GM12878 (cell line): ENCODE results near the gene SLFN5. TPM values are rescaled to one million over a fixed set of nuclear protein-coding genes. Genes with fewer than 3 reads are reported as not detected.

Experiments
- ATAC-seq: fragments of 200-7000 bp; cut with Tn5 transposase; 3 replicates; pipeline ENCODE4 v1.9.1; 2020; ENCODE audit warnings: mild to moderate bottlenecking, moderate library complexity
- BruUV-seq: library from RNA; stranded (reverse); fragments of 400-500 nt; replicated peaks from 2 replicates; lab custom pipeline; 2021; lab: Mats Ljungman, UMichigan
- CTCF ChIA-PET: fragments of 300-600 bp; sonication (Branson Sonifier 250); formaldehyde crosslinking; extraction: SDS; loops from one replicate; lab custom pipeline; 2021; ENCODE audit warnings: inconsistent platforms; lab: Yijun Ruan, JAX
- POLR2A ChIA-PET: fragments of 350-600 bp; formaldehyde crosslinking; extraction: SDS; loops from one replicate; lab custom pipeline; 2021; ENCODE audit warnings: inconsistent platforms; lab: Charles Lee
- RAD21 ChIA-PET: fragments of 300-600 bp; sonication (Branson Sonifier 250); formaldehyde crosslinking; loops from one replicate; lab custom pipeline; 2023; ENCODE audit warnings: antibody characterized with exemption; ENCODE audit not compliant: unreplicated experiment; lab: Charles Lee
- SMC1A ChIA-PET: fragments of 300-600 bp; sonication (Branson Sonifier 250); formaldehyde crosslinking; loops from one replicate; lab custom pipeline; 2023; ENCODE audit not compliant: unreplicated experiment, uncharacterized antibody; lab: Charles Lee
- DNase-seq: peaks from one replicate; pipeline ENCODE4 v3.0.0-alpha.2; 2011; ENCODE audit warnings: low read depth, low spot score
- FAIRE-seq: peaks from 3 replicates; lab custom pipeline; 2011; peaks lifted over from hg19 to GRCh38; lab: Jason Lieb, UNC
- H2AFZ ChIP-seq: 2 replicates; pipeline ENCODE4 v1.6.0; 2011; ENCODE audit warnings: low read depth, low read length, control low read depth; ENCODE audit not compliant: control insufficient read depth
- H3K27ac ChIP-seq: 2 replicates; pipeline ENCODE4 v1.5.1; 2011; ENCODE audit warnings: control low read depth; ENCODE audit not compliant: control insufficient read depth, insufficient read depth
- H3K27me3 ChIP-seq, 2 experiments: replicated peaks in 1 of 2; 2 replicates each; pipeline versions ENCODE4 v1.6.0 to v1.6.1; 2011; ENCODE audit warnings: low read length in 1 of 2; ENCODE audit not compliant: control insufficient read depth in 2 of 2, insufficient read depth in 2 of 2
- H3K36me3 ChIP-seq, 2 experiments: 2 replicates each; pipeline ENCODE4 v1.5.1; 2011; ENCODE audit warnings: low read length in 1 of 2; ENCODE audit not compliant: control insufficient read depth in 2 of 2, insufficient read depth in 2 of 2
- H3K4me1 ChIP-seq: 2 replicates; pipeline ENCODE4 v1.6.1; 2011; ENCODE audit warnings: mild to moderate bottlenecking, low read length, moderate library complexity, mixed read lengths; ENCODE audit not compliant: control insufficient read depth, insufficient read depth
- H3K4me2 ChIP-seq: 2 replicates; pipeline ENCODE4 v1.6.0; 2011; ENCODE audit warnings: control low read depth; ENCODE audit not compliant: control insufficient read depth, insufficient read depth
- H3K4me3 ChIP-seq: fragments of 200-600 bp; sonication (generic); 2 replicates; pipeline ENCODE4 v1.5.1; 2016
- H3K79me2 ChIP-seq: 2 replicates; pipeline ENCODE4 v1.6.0; 2011; ENCODE audit warnings: low read length; ENCODE audit not compliant: control insufficient read depth, insufficient read depth
- H3K9ac ChIP-seq: 2 replicates; pipeline ENCODE4 v1.8.0; 2011; ENCODE audit warnings: low read length, control low read depth, mixed read lengths; ENCODE audit not compliant: control insufficient read depth, insufficient read depth
- H3K9me3 ChIP-seq: replicated peaks from 3 replicates; pipeline ENCODE4 v1.5.1; 2011; ENCODE audit warnings: mild to moderate bottlenecking, low read length; ENCODE audit not compliant: control insufficient read depth, insufficient read depth
- H4K20me1 ChIP-seq: 2 replicates; pipeline ENCODE4 v1.6.0; 2011; ENCODE audit not compliant: control insufficient read depth, insufficient read depth
- BACH1 ChIP-seq: fragments of 450-650 bp; IDR thresholded peaks from 2 replicates; pipeline ENCODE4 v1.6.1; 2017; ENCODE audit warnings: mild to moderate bottlenecking, borderline replicate concordance
- BRCA1 ChIP-seq: IDR thresholded peaks from 2 replicates; pipeline ENCODE4 v1.6.1; 2011; ENCODE audit warnings: low read depth, low read length, improper control_type of control experiment
- IRF4 ChIP-seq: IDR thresholded peaks from 2 replicates; pipeline ENCODE4 v1.6.1; 2011; ENCODE audit warnings: low read depth, low read length
- MEF2B ChIP-seq: fragments of 450-650 bp; IDR thresholded peaks from 2 replicates; pipeline ENCODE4 v1.6.1; 2018; ENCODE audit warnings: mild to moderate bottlenecking, moderate library complexity; ENCODE audit not compliant: partially characterized antibody, poor library complexity, severe bottlenecking
- NFYA ChIP-seq: IDR thresholded peaks from 2 replicates; pipeline ENCODE4 v1.6.1; 2011; ENCODE audit warnings: low read depth, mild to moderate bottlenecking, low read length, improper control_type of control experiment, borderline replicate concordance
- NRF1 ChIP-seq: conservative IDR thresholded peaks from 2 replicates; pipeline ENCODE4 v1.6.1; 2011; ENCODE audit warnings: mild to moderate bottlenecking, low read depth, low read length, improper control_type of control experiment
- PAX5 ChIP-seq: IDR thresholded peaks from 2 replicates; pipeline ENCODE4 v1.6.1; 2011; ENCODE audit warnings: low read depth, low read length, borderline replicate concordance
- PBX3 ChIP-seq: IDR thresholded peaks from 2 replicates; pipeline ENCODE4 v1.6.1; 2011; ENCODE audit warnings: mild to moderate bottlenecking, low read depth, low read length, moderate library complexity; ENCODE audit not compliant: insufficient replicate concordance
- POLR2AphosphoS2 ChIP-seq: IDR thresholded peaks from 2 replicates; pipeline ENCODE4 v1.6.1; 2011; ENCODE audit warnings: low read depth, mild to moderate bottlenecking, low read length, improper control_type of control experiment, moderate library complexity
- POLR2AphosphoS5 ChIP-seq: IDR thresholded peaks from 2 replicates; pipeline ENCODE4 v1.6.1; 2011; ENCODE audit warnings: mild to moderate bottlenecking, low read length, inconsistent platforms
- POU2F2 ChIP-seq: IDR thresholded peaks from 3 replicates; pipeline ENCODE4 v1.6.1; 2011; ENCODE audit warnings: low read depth, mild to moderate bottlenecking, low read length, borderline replicate concordance
- RUNX3 ChIP-seq: IDR thresholded peaks from 2 replicates; pipeline ENCODE4 v1.6.1; 2012; ENCODE audit warnings: low read length, inconsistent platforms
- SP1 ChIP-seq: IDR thresholded peaks from one replicate; pipeline ENCODE4 v1.6.1; 2011; ENCODE audit warnings: low read depth, low read length
- SREBF2 ChIP-seq: IDR thresholded peaks from 2 replicates; pipeline ENCODE4 v1.6.1; 2012; ENCODE audit warnings: mild to moderate bottlenecking, low read length
- SUPT20H ChIP-seq: IDR thresholded peaks from 2 replicates; pipeline ENCODE4 v1.6.1; 2011; ENCODE audit warnings: low read depth, mild to moderate bottlenecking, low read length, moderate library complexity, borderline replicate concordance; ENCODE audit not compliant: control insufficient read depth
- ZBTB11 ChIP-seq: fragments of 450-650 bp; formaldehyde crosslinking; IDR thresholded peaks from 2 replicates; pipeline ENCODE4 v1.5.0; 2022; ENCODE audit warnings: mild to moderate bottlenecking, missing genetic modification characterization
- ZBTB33 ChIP-seq: fragments of 450-650 bp; IDR thresholded peaks from 2 replicates; pipeline ENCODE4 v1.6.1; 2017; ENCODE audit warnings: mild to moderate bottlenecking
- WGBS: methylation state at CpG from one replicate; pipeline ENCODE4 v1.1.6; 2016; ENCODE audit warnings: low lambda C conversion rate; ENCODE audit not compliant: insufficient replicate concordance, insufficient coverage; ENCODE audit errors: missing lambda C conversion rate; 5-methylcytosine and 5-hydroxymethylcytosine counted together
- in situ Hi-C: fragments of 300-500 bp; cut with MboI; formaldehyde crosslinking; loops from 9 replicates; pipeline ENCODE4 v1.14.3; 2018; ENCODE audit warnings: mixed read lengths
- intact Hi-C: fragments of 100-400 bp; cut with micrococcal nuclease; formaldehyde crosslinking; loops from one replicate; pipeline ENCODE4 v1.14.2; 2022; ENCODE audit not compliant: unreplicated experiment
- polyA plus RNA-seq, 11 experiments: library from polyadenylated mRNA; depleted of rRNA in 4 of 11; unstranded in 6 of 11; stranded (reverse) in 5 of 11; fragments of >200 nt; fragmentation: Nextera tagmentation in 4 of 11; fragmentation: Illumina TruSeq in 1 of 11; extraction: Ambion mirVana in 4 of 11; extraction: Trizol in 1 of 11; gene quantifications; 1 replicate in 1 of 11; 2 replicates in 10 of 11; pipeline versions ENCODE4 v1.2.1 to v1.2.3, GENCODE V29; 2011 to 2016; ENCODE audit warnings: inconsistent platforms in 2 of 11, missing spikeins in 2 of 11, low read depth in 1 of 11
- total RNA-seq, 4 experiments: library from RNA; depleted of rRNA in 3 of 4; stranded (reverse); fragments of >200 nt in 3 of 4; fragmentation: Illumina TruSeq in 1 of 4; extraction: Trizol in 1 of 4; gene quantifications; 2 replicates each; pipeline versions ENCODE4 v1.2.1 to v1.2.3, GENCODE V29; 2013 to 2021

Gene SLFN5
- total and polyA plus RNA-seq, 10 of the 15 experiments (the other 5 are each of a cell fraction or from before 2014, with no cell fraction given), result 0.19 to 2.1 (median 1.3) TPM

DNA sequence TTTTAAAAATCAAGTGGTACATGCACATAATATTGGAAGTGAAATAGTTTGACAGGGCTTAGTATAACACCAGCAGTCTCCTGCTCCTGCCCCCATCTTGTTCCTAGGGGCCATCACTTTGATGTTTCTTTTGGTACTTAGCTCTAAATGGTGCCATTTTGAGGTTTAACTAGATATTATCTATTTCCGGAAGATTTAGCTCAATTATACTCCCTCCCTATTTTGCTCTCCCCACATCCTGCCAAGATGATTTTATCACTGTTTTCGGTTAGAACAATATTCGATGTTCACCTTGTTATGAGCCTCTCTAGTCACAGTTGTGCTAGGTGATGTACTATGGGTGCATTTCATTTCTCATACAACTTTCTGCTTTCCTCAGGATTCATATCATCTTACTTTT, 28.7 kb upstream of the SLFN5 start (continued):
- TF ChIP-seq ZBTB33 (no peak), SREBF2 (no peak), BACH1 (no peak), POLR2AphosphoS2 (no peak)
- TF ChIP-seq, all 136 proteins: peak for 0

- peak; percentile 37 for ATAC-seq
- ChIA-PET POLR2A (no interaction called here), SMC1A (no interaction called here), RAD21 (no interaction called here), CTCF (interaction anchor here (0.6 to 1.8 kb wide), 3 partner anchors 25 to 320 kb away, joined by 3 to 5 read pairs (median 4); no protein-coding TSS in a partner anchor)
- Histone ChIP-seq H4K20me1 (no peaks in the 10 kb centered on the region), H3K27ac (no peak overlapping the region), H2AFZ (no peak overlapping the region), H3K79me2 (no peaks in the 10 kb centered on the region), H3K4me2 (no peak overlapping the region), H3K4me1 (no peaks in the 10 kb centered on the region), H3K9ac (no peak overlapping the region), H3K36me3 (no peaks in the 10 kb centered on the region), H3K27me3 (no peaks in the 10 kb centered on the region; a peak in 1 of 4 replicates), H3K4me3 (no peak overlapping the region), H3K9me3 (no peaks in the 10 kb centered on the region)
- intact Hi-C loops, result no loop called here
- peak; percentile 8 for DNase-seq
- in situ Hi-C loops, result no loop called here
- no peak for FAIRE-seq
- no TSS peak for BruUV-seq
- WGBS, result 0% methylated on average over 5 of the region's 5 CpGs
- peak; percentile 39 for TF ChIP-seq PBX3
- no peak for TF ChIP-seq IRF4
- no peak for TF ChIP-seq MEF2B
- TF ChIP-seq SUPT20H, result no peak
- TF ChIP-seq POLR2AphosphoS2, result no peak
- TF ChIP-seq ZBTB11 (CRISPR knock-in tag), result no peak
- TF ChIP-seq NRF1, result no peak
- TF ChIP-seq SP1, result no peak
- TF ChIP-seq NFYA, result no peak
- TF ChIP-seq POU2F2, result no peak
- no peak for TF ChIP-seq PAX5
- no peak for TF ChIP-seq POLR2AphosphoS5
- peak; percentile 19; the same call in 1 of the 2 replicates for TF ChIP-seq RUNX3
- no peak for TF ChIP-seq BRCA1
Observed at GRCh38 chr17:35214631-35215273, 28.1 kb upstream of the SLFN5 start.
